HCT116 (cell line): Measurements from ENCODE around the gene RAPGEFL1. TPM values are rescaled to one million over a fixed set of nuclear protein-coding genes. Genes with fewer than 3 reads are reported as not detected.

Experiments used
- ATAC-seq: fragments of 200-7000 bp; cut with Tn5 transposase; 2 replicates; pipeline ENCODE4 v1.9.1; 2020; ENCODE audit warnings: mild to moderate bottlenecking, moderate library complexity
- BruUV-seq: library from RNA; stranded (reverse); fragments of 400-500 nt; replicated peaks from 2 replicates; lab custom pipeline; 2021; lab: Mats Ljungman, UMichigan
- CTCF ChIA-PET: fragments of 300-600 bp; sonication (Branson Sonifier 250); formaldehyde crosslinking; loops from one replicate; lab custom pipeline; 2021; ENCODE audit warnings: antibody characterized with exemption; lab: Charles Lee
- POLR2A ChIA-PET: fragments of 300-600, 350-600 bp; sonication (Branson Sonifier 250); formaldehyde crosslinking; loops from one replicate; lab custom pipeline; 2021; ENCODE audit warnings: antibody characterized with exemption; lab: Charles Lee
- RAD21 ChIA-PET, 2 experiments: fragments of 300-600 bp; sonication (Branson Sonifier 250); formaldehyde crosslinking; loops; one replicate each; lab custom pipeline; 2023; ENCODE audit warnings: low total read pairs in 2 of 2; ENCODE audit not compliant: uncharacterized antibody in 2 of 2, unreplicated experiment in 2 of 2, low non-redundant PET in 1 of 2; lab: Charles Lee
- DNase-seq: peaks from one replicate; pipeline ENCODE4 v3.0.0-alpha.2; 2010; ENCODE audit warnings: low read depth, low spot score
- H2AFZ ChIP-seq: fragments of 200-600 bp; shearing (Covaris generic), sonication (generic); 2 replicates; pipeline ENCODE4 v1.6.1; 2017; ENCODE audit warnings: low read depth, mixed run types, mixed read lengths, antibody characterized with exemption, low read length; ENCODE audit not compliant: poor library complexity, severe bottlenecking
- H3K27ac ChIP-seq: 2 replicates; pipeline ENCODE4 v1.5.1; 2012; ENCODE audit warnings: low read depth, low read length
- H3K27me3 ChIP-seq: fragments of 200-600 bp; sonication (generic); 2 replicates; pipeline ENCODE4 v1.6.1; 2016; ENCODE audit warnings: mixed run types, low read length, mixed read lengths; ENCODE audit not compliant: insufficient read depth
- H3K36me3 ChIP-seq, 2 experiments: fragments of 200-500 bp in 1 of 2; fragments of 200-600 bp in 1 of 2; sonication (Bioruptor generic) in 1 of 2; sonication (generic) in 1 of 2; 2 replicates each; pipeline versions ENCODE4 v1.5.1 to v1.6.1; 2014 to 2016; ENCODE audit warnings: low read length in 2 of 2, inconsistent platforms in 1 of 2, mixed read lengths in 1 of 2, mixed run types in 1 of 2; ENCODE audit not compliant: insufficient read depth in 2 of 2, control insufficient read depth in 1 of 2
- H3K4me1 ChIP-seq, 2 experiments: fragments of 200-600 bp in 1 of 2; sonication (generic) in 1 of 2; 2 replicates each; pipeline versions ENCODE4 v1.5.1 to v1.6.1; 2012 to 2017; ENCODE audit warnings: low read length in 2 of 2, inconsistent platforms in 1 of 2, mild to moderate bottlenecking in 1 of 2, mixed read lengths in 1 of 2, mixed run types in 1 of 2, moderate library complexity in 1 of 2; ENCODE audit not compliant: insufficient read depth in 2 of 2, control insufficient read depth in 1 of 2
- H3K4me2 ChIP-seq: fragments of 200-600 bp; sonication (generic); 2 replicates; pipeline ENCODE4 v1.6.1; 2017; ENCODE audit warnings: mixed run types, low read length, mixed read lengths
- H3K4me3 ChIP-seq, 2 experiments: fragments of 200-600 bp in 1 of 2; sonication (generic) in 1 of 2; replicated peaks in 1 of 2; 2 replicates each; pipeline ENCODE4 v1.5.1; 2011 to 2016; ENCODE audit warnings: low read length in 2 of 2, control low read depth in 1 of 2, low read depth in 1 of 2, mild to moderate bottlenecking in 1 of 2, mixed read lengths in 1 of 2, mixed run types in 1 of 2
- H3K79me2 ChIP-seq: fragments of 200-600 bp; sonication (generic); 2 replicates; pipeline ENCODE4 v1.6.1; 2017; ENCODE audit warnings: mild to moderate bottlenecking, mixed run types, low read length, moderate library complexity, mixed read lengths; ENCODE audit not compliant: insufficient read depth
- H3K9ac ChIP-seq: fragments of 200-600 bp; sonication (generic); 2 replicates; pipeline ENCODE4 v1.6.1; 2016; ENCODE audit warnings: low read length, mixed read lengths
- H3K9me2 ChIP-seq: fragments of 200-600 bp; sonication (generic), shearing (Covaris generic); 2 replicates; pipeline ENCODE4 v1.6.1; 2017; ENCODE audit warnings: mixed run types, mild to moderate bottlenecking, moderate library complexity; ENCODE audit not compliant: insufficient read depth
- H3K9me3 ChIP-seq, 2 experiments: fragments of 200-500 bp in 1 of 2; fragments of 200-600 bp in 1 of 2; sonication (Bioruptor generic) in 1 of 2; sonication (generic) in 1 of 2; 2 replicates each; pipeline ENCODE4 v1.6.1; 2014 to 2017; ENCODE audit warnings: low read length in 2 of 2, mixed read lengths in 2 of 2, inconsistent platforms in 1 of 2, low read depth in 1 of 2, mild to moderate bottlenecking in 1 of 2, mixed run types in 1 of 2, moderate library complexity in 1 of 2; ENCODE audit not compliant: control insufficient read depth in 1 of 2, insufficient read depth in 1 of 2
- H4K20me1 ChIP-seq: fragments of 200-600 bp; sonication (generic), shearing (Covaris generic); 2 replicates; pipeline ENCODE4 v1.6.1; 2017; ENCODE audit warnings: mixed run types, mild to moderate bottlenecking, moderate library complexity; ENCODE audit not compliant: insufficient read depth
- POLR2A ChIP-seq: IDR thresholded peaks from 2 replicates; pipeline ENCODE4 v1.7.0; 2011; ENCODE audit warnings: borderline replicate concordance; ENCODE audit not compliant: insufficient read depth, insufficient read length; ENCODE audit errors: extremely low read depth
- YY1 ChIP-seq: IDR thresholded peaks from 2 replicates; pipeline ENCODE4 v1.6.1; 2011; ENCODE audit warnings: low read length, low read depth, moderate library complexity, mild to moderate bottlenecking; ENCODE audit not compliant: insufficient replicate concordance; ENCODE audit errors: extremely low read depth
- intact Hi-C: fragments of 100-400 bp; cut with micrococcal nuclease; formaldehyde crosslinking; loops from 2 replicates; pipeline ENCODE4 v1.10.0; 2022
- total RNA-seq: library from RNA; stranded (reverse); gene quantifications from one replicate; pipeline ENCODE4 v1.2.1, GENCODE V29; 2021; ENCODE audit not compliant: unreplicated experiment
- TF ChIP-seq, protein P1 (sequence below), 3 experiments: fragments of 200-600 bp in 1 of 3; sonication (generic) in 1 of 3; IDR thresholded peaks in 2 of 3; conservative IDR thresholded peaks in 1 of 3; 2 replicates each; pipeline ENCODE4 v1.5.1; 2012 to 2017; ENCODE audit warnings: low read depth in 2 of 3, low read length in 2 of 3, antibody characterized with exemption in 1 of 3, borderline replicate concordance in 1 of 3, control low read depth in 1 of 3, mild to moderate bottlenecking in 1 of 3, mixed read lengths in 1 of 3, mixed run types in 1 of 3, moderate library complexity in 1 of 3; ENCODE audit not compliant: insufficient read depth in 1 of 3

Gene RAPGEFL1
- total RNA-seq, 1 experiment from 2014 or later, result 9.7 TPM

DNA sequence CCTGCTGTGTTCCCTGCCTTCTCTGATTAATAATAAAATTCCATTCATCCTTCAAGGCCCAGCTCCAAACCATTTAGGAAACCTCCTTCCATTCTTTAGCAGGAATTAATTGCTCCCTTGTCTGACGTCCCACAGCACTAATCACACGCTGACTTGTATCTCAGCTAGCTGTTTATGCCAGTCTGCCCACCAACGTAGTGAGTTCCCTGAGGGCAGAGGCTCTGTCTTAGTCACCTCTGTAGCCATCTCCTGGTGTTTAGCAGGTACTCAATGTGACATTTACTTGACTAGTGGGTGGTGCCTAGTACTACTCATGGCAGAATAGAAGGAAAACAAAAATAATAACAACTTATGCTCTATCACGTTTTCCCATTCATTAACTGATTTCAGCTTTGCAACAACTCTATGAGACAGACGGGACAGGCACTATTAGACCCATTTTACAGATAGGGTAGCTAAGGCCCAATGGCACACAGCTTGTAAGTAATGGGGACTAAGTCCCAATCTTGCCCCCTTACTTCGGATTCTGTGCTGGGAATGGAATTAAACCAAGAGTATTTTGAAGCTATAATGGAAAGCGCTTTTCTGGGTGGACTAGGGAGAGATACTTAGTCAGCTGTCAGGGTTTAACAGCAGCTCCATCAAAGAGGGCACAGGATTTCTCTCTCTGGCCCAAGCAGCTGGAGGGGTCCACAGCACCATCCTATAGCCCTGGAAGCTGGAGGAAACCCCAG is 40.9 kb downstream of the RAPGEFL1 start:
- CTCF ChIA-PET, result interaction anchor here (0.6 to 2.2 kb wide), 9 partner anchors 12 to 143 kb away, joined by 3 to 8 read pairs (median 3); no protein-coding TSS in a partner anchor

More for the DNA sequence above, 40.9 kb downstream of the RAPGEFL1 start:
- ChIA-PET POLR2A (interaction anchor here (0.6 to 1.6 kb wide), 3 partner anchors 11 to 117 kb away, joined by 3 to 6 read pairs (median 3); no protein-coding TSS in a partner anchor), RAD21 (no interaction called here)
- TF ChIP-seq POLR2A, result peak; percentile 20
- TF ChIP-seq, protein P1, sequence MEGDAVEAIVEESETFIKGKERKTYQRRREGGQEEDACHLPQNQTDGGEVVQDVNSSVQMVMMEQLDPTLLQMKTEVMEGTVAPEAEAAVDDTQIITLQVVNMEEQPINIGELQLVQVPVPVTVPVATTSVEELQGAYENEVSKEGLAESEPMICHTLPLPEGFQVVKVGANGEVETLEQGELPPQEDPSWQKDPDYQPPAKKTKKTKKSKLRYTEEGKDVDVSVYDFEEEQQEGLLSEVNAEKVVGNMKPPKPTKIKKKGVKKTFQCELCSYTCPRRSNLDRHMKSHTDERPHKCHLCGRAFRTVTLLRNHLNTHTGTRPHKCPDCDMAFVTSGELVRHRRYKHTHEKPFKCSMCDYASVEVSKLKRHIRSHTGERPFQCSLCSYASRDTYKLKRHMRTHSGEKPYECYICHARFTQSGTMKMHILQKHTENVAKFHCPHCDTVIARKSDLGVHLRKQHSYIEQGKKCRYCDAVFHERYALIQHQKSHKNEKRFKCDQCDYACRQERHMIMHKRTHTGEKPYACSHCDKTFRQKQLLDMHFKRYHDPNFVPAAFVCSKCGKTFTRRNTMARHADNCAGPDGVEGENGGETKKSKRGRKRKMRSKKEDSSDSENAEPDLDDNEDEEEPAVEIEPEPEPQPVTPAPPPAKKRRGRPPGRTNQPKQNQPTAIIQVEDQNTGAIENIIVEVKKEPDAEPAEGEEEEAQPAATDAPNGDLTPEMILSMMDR (IDR thresholded peaks at IDR 0.05 in 2 of 3, conservative IDR thresholded peaks at IDR 0.05 in 1 of 3; ENCODE audit: borderline replicate concordance in 1 of 3, insufficient read depth in 1 of 3, low read depth in 2 of 3, low read length in 2 of 3), result no peak
- TF ChIP-seq YY1, result no peak
- Histone ChIP-seq H3K4me3 (no peak overlapping the region), H3K9ac (no peak overlapping the region), H3K27ac (no peak overlapping the region; the same call in 1 of the 2 replicates), H3K79me2 (peaks cover 26% of the 10 kb centered on the region), H4K20me1 (no peaks in the 10 kb centered on the region), H3K36me3 (no peaks in the 10 kb centered on the region), H2AFZ (no peak overlapping the region), H3K4me1 (peaks cover 11 to 27% of the 10 kb centered on the region in 2 experiments), H3K27me3 (no peaks in the 10 kb centered on the region), H3K4me2 (peak overlapping the region; percentile 88), H3K9me3 (no peaks in the 10 kb centered on the region), H3K9me2 (no peaks in the 10 kb centered on the region)
- no peak for ATAC-seq
- DNase-seq, result no peak
- intact Hi-C loops, result no loop called here
- no TSS peak for BruUV-seq
